PFSK-1 (cell line): ENCODE data around the gene PCID2.

ENCODE experiments used
- FOXP2 ChIP-seq: optimal IDR thresholded peaks from 2 replicates; pipeline ENCODE3; 2011; ENCODE audit warnings: borderline replicate concordance, control low read depth, inconsistent platforms; ENCODE audit not compliant: insufficient read depth; ENCODE audit errors: extremely low read length, extremely low read depth
- POLR2AphosphoS5 ChIP-seq: IDR thresholded peaks from 2 replicates; pipeline ENCODE4 v1.6.1; 2012; ENCODE audit warnings: low read depth, mild to moderate bottlenecking, control low read depth, low read length, moderate library complexity
- REST ChIP-seq, 2 experiments: IDR thresholded peaks; 2 replicates each; pipeline versions ENCODE4 v1.6.1 to v1.8.0; 2011 to 2012; ENCODE audit warnings: low read depth in 2 of 2, low read length in 2 of 2, control low read depth in 1 of 2, inconsistent platforms in 1 of 2, mild to moderate bottlenecking in 1 of 2, moderate library complexity in 1 of 2; ENCODE audit not compliant: insufficient read depth in 1 of 2
- SIN3A ChIP-seq: IDR thresholded peaks from 2 replicates; pipeline ENCODE4 v1.6.1; 2012; ENCODE audit warnings: mild to moderate bottlenecking, low read length, moderate library complexity, borderline replicate concordance; ENCODE audit not compliant: insufficient read depth
- TAF1 ChIP-seq: IDR thresholded peaks from 2 replicates; pipeline ENCODE4 v1.6.1; 2012; ENCODE audit warnings: low read length, control low read depth, borderline replicate concordance; ENCODE audit not compliant: insufficient read depth

DNA sequence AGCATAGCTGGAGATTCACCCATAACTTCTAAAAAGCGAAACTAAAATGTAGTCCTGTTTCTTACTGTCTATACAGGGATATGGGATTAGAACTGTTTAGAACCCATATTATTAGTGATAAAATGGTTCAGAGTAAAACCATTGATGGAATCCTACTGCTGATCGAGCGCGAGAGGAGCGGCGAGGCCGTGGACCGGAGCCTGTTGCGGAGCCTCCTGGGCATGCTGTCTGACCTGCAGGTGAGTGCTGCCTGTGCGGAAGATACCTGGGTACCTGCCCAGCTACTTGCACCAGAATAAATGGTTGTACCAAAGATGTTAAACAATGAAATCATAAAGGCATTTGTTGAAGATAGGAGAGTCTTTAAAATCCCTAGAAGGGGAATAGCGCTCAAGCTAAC lies 24.6 kb upstream of the PCID2 start:
- TF ChIP-seq POLR2AphosphoS5 (no peak), SIN3A (no peak), TAF1 (no peak), FOXP2 (no peak), REST (IDR thresholded peaks at IDR 0.05; ENCODE audit: insufficient read depth in 1 of 2, low read depth in 2 of 2, low read length in 2 of 2) (no peak)
